Suprapubic skin (tissue), 4 donors: ENCODE data around the gene ABHD16B. TPM values are rescaled to one million over a fixed set of nuclear protein-coding genes. Genes with fewer than 3 reads are reported as not detected.

ENCODE experiments used
- DNase-seq, 2 donors: peaks; one replicate each; pipeline ENCODE4 v3.0.0-alpha.2; 2019; ENCODE audit warnings: low spot score in 2 of 2
- H3K27ac ChIP-seq: fragments of 200-600 bp; sonication (generic); one replicate; pipeline ENCODE4 v1.5.1; 2019
- H3K27me3 ChIP-seq: fragments of 200-600 bp; sonication (generic); one replicate; pipeline ENCODE4 v1.5.1; 2019
- H3K36me3 ChIP-seq: fragments of 200-600 bp; sonication (generic); one replicate; pipeline ENCODE4 v1.5.1; 2019
- H3K4me1 ChIP-seq: fragments of 200-600 bp; sonication (generic); one replicate; pipeline ENCODE4 v1.5.1; 2019
- H3K4me3 ChIP-seq: fragments of 200-600 bp; sonication (generic); one replicate; pipeline ENCODE4 v1.5.1; 2019; ENCODE audit warnings: mild to moderate bottlenecking
- H3K9me3 ChIP-seq: fragments of 200-600 bp; sonication (generic); one replicate; pipeline ENCODE4 v1.5.1; 2019
- EP300 ChIP-seq: sonication (generic); formaldehyde crosslinking; IDR thresholded peaks from one replicate; pipeline ENCODE4 v1.6.1; 2017; ENCODE audit warnings: antibody characterized with exemption
- POLR2A ChIP-seq, 2 donors: fragments of 450-650 bp; IDR thresholded peaks; one replicate each; pipeline ENCODE4 v1.6.1; 2017; ENCODE audit warnings: antibody characterized with exemption in 2 of 2, mild to moderate bottlenecking in 2 of 2, moderate library complexity in 2 of 2
- POLR2AphosphoS5 ChIP-seq, 3 donors: sonication (generic); formaldehyde crosslinking; IDR thresholded peaks; one replicate each; pipeline ENCODE4 v1.6.1; 2017; ENCODE audit warnings: antibody characterized with exemption in 3 of 3
- WGBS: methylation state at CpG from one replicate; pipeline ENCODE4 v1.1.5; 2018; 5-methylcytosine and 5-hydroxymethylcytosine counted together
- total RNA-seq, 4 donors: library from RNA; depleted of rRNA; stranded (reverse); fragments of >200 nt; gene quantifications; one replicate each; pipeline ENCODE4 v1.1.0, GENCODE V29; 2016
- TF ChIP-seq, protein P1 (sequence below), 2 donors: fragments of 200-600 bp in 1 of 2; fragments of 450-650 bp in 1 of 2; sonication (generic) in 1 of 2; IDR thresholded peaks; one replicate each; pipeline ENCODE4 v1.5.1; 2016 to 2019; ENCODE audit warnings: antibody characterized with exemption in 2 of 2, mild to moderate bottlenecking in 1 of 2, moderate library complexity in 1 of 2

Gene ABHD16B
- total RNA-seq, 4 donors from 2014 or later, result not detected

DNA sequence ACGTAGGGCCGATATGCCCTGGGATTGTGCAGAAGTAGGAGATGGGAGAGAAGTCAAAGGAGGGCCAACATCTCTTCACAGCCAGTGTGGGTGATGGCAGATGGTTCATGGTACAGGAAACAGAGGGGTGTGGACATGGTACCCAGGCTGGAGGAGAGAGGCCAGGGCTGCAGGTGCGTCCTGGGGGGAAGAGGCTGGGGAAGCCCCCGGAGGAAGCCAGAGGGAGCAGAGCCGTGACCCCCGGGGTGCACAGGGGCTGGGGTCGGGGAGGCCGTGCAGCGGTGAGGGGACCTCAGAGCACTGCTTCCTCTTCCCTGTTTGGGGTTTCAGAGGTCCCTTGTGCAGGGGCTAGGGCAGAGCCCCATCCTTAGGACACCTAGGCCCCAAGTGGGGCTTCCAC, 19.0 kb upstream of the ABHD16B start:
- H3K27me3 ChIP-seq, result peaks cover 14% of the 10 kb centered on the region
- peaks cover 20% of the 10 kb centered on the region for H3K4me1 ChIP-seq
- H3K9me3 ChIP-seq, result no peaks in the 10 kb centered on the region
- no peaks in the 10 kb centered on the region for H3K36me3 ChIP-seq
- TF ChIP-seq POLR2AphosphoS5 (IDR thresholded peaks at IDR 0.05) (no peak), POLR2A (IDR thresholded peaks at IDR 0.05) (no peak), EP300 (no peak)
- TF ChIP-seq, protein P1, sequence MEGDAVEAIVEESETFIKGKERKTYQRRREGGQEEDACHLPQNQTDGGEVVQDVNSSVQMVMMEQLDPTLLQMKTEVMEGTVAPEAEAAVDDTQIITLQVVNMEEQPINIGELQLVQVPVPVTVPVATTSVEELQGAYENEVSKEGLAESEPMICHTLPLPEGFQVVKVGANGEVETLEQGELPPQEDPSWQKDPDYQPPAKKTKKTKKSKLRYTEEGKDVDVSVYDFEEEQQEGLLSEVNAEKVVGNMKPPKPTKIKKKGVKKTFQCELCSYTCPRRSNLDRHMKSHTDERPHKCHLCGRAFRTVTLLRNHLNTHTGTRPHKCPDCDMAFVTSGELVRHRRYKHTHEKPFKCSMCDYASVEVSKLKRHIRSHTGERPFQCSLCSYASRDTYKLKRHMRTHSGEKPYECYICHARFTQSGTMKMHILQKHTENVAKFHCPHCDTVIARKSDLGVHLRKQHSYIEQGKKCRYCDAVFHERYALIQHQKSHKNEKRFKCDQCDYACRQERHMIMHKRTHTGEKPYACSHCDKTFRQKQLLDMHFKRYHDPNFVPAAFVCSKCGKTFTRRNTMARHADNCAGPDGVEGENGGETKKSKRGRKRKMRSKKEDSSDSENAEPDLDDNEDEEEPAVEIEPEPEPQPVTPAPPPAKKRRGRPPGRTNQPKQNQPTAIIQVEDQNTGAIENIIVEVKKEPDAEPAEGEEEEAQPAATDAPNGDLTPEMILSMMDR (IDR thresholded peaks at IDR 0.05), result no peak
- DNase-seq, result no peak
- 82% methylated on average over 9 of the region's 9 CpGs for WGBS
- H3K4me3 ChIP-seq, result no peak overlapping the region
- no peak overlapping the region for H3K27ac ChIP-seq

DNA sequence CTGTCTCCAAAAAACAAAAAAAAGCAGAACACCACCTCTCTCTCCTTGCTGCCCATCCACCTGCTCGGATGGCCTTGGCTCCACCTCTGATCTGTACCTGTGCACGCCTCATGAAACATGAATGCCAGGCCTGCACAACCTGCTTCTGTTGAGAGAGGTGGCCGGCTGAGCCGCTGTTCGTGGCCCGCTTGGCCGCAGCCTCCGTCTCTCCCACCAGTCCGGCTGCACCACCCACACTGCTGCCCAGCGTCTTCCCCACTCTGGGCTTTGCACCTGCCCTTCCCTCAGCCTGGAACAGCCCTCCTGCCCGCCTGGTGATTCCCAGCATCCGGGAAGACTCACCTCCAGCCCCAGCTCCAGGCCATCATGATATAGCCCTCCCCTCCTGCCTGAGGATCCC, 18.1 kb upstream of the ABHD16B start:
- WGBS, result 85% methylated on average over 12 of the region's 12 CpGs
- H3K36me3 ChIP-seq, result no peaks in the 10 kb centered on the region
- peaks cover 24% of the 10 kb centered on the region for H3K27me3 ChIP-seq
- peaks cover 29% of the 10 kb centered on the region for H3K4me1 ChIP-seq
- TF ChIP-seq, protein P1 (IDR thresholded peaks at IDR 0.05), result no peak
- TF ChIP-seq POLR2AphosphoS5 (IDR thresholded peaks at IDR 0.05) (no peak), POLR2A (IDR thresholded peaks at IDR 0.05) (no peak), EP300 (no peak)
- H3K4me3 ChIP-seq, result no peak overlapping the region
- DNase-seq, result no peak
- H3K27ac ChIP-seq, result no peak overlapping the region
- H3K9me3 ChIP-seq, result no peaks in the 10 kb centered on the region

DNA sequence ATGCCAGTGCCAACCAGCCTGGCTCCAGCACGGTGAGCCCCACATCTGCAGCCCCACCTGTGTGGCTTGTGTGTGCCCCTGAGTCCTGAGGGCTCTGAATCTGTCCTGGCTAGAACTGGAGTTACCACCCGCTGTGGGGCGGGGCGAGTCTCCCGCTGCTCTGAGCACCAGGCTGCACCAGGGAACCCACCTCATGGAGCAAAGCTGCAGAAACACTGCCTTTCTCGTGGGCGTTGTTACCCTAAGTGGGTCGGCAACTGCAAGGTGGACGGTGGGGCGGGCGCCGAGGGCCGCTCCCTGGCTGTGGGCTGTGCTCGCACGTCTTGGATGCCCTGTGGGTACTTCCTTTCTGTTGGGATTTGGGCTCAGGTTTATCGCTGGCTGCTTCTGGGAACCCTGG, 17.5 kb upstream of the ABHD16B start:
- H3K4me1 ChIP-seq, result peaks cover 31% of the 10 kb centered on the region
- TF ChIP-seq, protein P1 (IDR thresholded peaks at IDR 0.05), result no peak
- TF ChIP-seq POLR2AphosphoS5 (IDR thresholded peaks at IDR 0.05) (no peak), POLR2A (IDR thresholded peaks at IDR 0.05) (no peak), EP300 (no peak)
- no peaks in the 10 kb centered on the region for H3K9me3 ChIP-seq
- 57% methylated on average over 11 of the region's 16 CpGs for WGBS
- no peaks in the 10 kb centered on the region for H3K36me3 ChIP-seq
- H3K27me3 ChIP-seq, result peaks cover 26% of the 10 kb centered on the region
- no peak overlapping the region for H3K27ac ChIP-seq
- DNase-seq, result no peak
- no peak overlapping the region for H3K4me3 ChIP-seq

DNA sequence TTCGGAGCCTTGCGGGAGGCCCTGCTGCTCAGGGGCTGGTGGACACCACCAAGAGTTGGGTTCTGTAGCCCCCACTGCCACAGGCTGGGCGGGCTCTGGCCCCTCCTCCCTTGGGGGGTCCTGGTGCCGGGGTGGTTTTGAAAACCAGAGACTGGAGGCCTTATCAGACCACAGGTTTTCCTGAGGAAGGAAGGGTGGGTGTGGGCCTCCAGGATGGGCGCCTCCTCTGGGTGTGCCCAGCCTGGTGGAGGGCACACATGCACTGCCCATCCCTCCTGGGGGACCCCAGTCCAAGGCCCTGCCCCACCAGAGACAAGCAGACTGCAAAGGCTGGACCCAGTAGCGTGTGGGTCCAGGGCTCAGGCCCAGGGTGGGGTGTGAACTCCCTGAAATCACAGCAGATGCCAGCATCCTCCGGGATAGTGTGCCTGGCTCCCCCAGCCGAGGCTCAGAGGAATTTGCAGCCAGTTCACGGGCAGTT, 16.7 kb upstream of the ABHD16B start:
- Histone ChIP-seq H3K36me3 (no peaks in the 10 kb centered on the region), H3K27ac (no peak overlapping the region), H3K9me3 (no peaks in the 10 kb centered on the region), H3K4me1 (peaks cover 31% of the 10 kb centered on the region), H3K4me3 (no peak overlapping the region), H3K27me3 (peaks cover 26% of the 10 kb centered on the region)
- DNase-seq, result no peak
- WGBS, result no CpG with 5 or more reads among the region's 9 CpGs
- TF ChIP-seq, protein P1 (IDR thresholded peaks at IDR 0.05), result no peak

DNA sequence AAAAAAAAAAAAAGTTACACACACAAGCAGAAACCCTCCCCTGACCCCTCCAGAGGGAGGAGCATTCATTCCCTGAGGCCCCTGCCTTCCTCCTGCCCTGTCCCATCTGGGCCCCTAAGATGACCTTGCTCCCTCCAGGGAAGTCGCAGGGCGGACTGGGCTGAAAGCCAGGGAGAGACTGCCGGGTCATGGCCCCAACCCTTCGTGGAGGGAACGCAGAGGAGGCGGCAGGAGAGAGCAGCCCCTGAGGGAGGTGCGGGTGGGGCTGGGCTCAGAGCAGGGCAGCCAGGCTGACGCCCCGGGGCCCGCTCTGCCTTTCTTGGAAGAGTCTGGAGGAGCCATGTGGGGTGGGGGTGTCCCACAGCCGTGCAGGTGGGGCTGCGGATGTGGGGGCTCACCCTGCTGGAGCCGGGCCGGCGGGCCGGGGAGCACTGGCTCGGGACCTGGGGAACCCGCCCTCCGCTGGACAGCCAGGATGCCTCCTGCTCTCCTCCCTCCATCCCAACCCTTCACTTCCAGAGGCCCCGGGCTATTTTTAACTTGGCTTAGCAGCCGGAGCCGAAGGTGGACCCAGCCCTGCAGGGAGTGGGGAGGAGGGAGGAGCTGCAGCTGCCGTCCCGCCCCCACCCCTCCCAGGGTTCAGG, 15.0 kb upstream of the ABHD16B start:
- peaks cover 31% of the 10 kb centered on the region for H3K4me1 ChIP-seq
- H3K4me3 ChIP-seq, result peak overlapping the region; percentile 13

More for the DNA sequence above, 15.0 kb upstream of the ABHD16B start:
- peak in 1 of 2 donors; percentile 68 for DNase-seq
- no peak for TF ChIP-seq POLR2A (IDR thresholded peaks at IDR 0.05)
- TF ChIP-seq, protein P1 (IDR thresholded peaks at IDR 0.05), result no peak
- no peak for TF ChIP-seq EP300
- no peak for TF ChIP-seq POLR2AphosphoS5 (IDR thresholded peaks at IDR 0.05)
- H3K9me3 ChIP-seq, result no peaks in the 10 kb centered on the region
- WGBS, result 3% methylated on average over 5 of the region's 24 CpGs
- H3K36me3 ChIP-seq, result no peaks in the 10 kb centered on the region
- peaks cover 26% of the 10 kb centered on the region for H3K27me3 ChIP-seq
- H3K27ac ChIP-seq, result no peak overlapping the region
